Measurements from ENCODE around the gene RXFP4. TPM values are rescaled to one million over a fixed set of nuclear protein-coding genes. Genes with fewer than 3 reads are reported as not detected.
A peak's percentile ranks its signal among the peaks of the same experiment; 100 is the strongest.

The RXFP4 gene
- total and polyA plus RNA-seq, 2 of the 13 experiments (the other 11 are each of a cell fraction or from before 2014, with no cell fraction given), result 0.38 to 1.4 TPM

DNA sequence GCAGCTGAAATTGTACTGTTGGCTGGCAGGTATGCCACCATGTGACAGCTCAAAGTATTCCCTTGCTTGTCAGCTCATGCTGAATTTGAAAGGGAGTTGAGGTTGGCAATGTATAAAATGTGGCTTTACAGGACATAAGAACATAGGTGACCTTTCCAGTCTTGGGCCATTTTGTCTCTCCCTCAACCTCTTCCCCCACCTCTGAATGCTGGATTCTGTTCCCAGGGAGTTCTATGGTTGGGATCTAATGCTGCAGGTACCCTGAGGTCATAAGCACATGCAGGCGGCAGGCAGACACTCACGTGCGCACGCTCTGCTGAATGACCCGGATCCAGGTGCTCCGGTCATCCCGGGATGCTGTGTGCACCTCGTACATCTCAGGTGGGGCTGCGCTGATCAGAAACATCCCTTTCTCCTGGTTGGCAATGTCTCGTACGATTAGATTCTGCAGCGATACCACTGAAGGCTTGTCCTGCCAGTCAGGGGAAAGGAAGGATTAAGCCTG lies 16.0 kb downstream of the RXFP4 start:
- POLR2A ChIA-PET, result interaction anchor here (1.2 to 5.6 kb wide), 3 partner anchors 11 to 21 kb away, joined by 3 to 28 read pairs (median 12); partner anchors contain the start of gene ARHGEF2
- Histone ChIP-seq H3K4me2 (ENCODE audit: low read depth, low read length) (no peak overlapping the region), H3K79me2 (ENCODE audit: insufficient read depth, low read length) (no peaks in the 10 kb centered on the region), H3K36me3 (replicated peaks in 1 of 2; ENCODE audit: control insufficient read depth in 1 of 2, insufficient read depth in 2 of 2, low read length in 2 of 2) (peaks cover 28 to 69% of the 10 kb centered on the region in 2 experiments), H2AFZ (ENCODE audit: low read length) (no peak overlapping the region), H3K9ac (ENCODE audit: insufficient read depth, low read depth, low read length) (no peak overlapping the region), H3K4me1 (ENCODE audit: insufficient read depth, low read length) (no peaks in the 10 kb centered on the region), H3K27ac (ENCODE audit: extremely low read length, insufficient read depth, low read length) (no peak overlapping the region), H3K4me3 (replicated peaks in 1 of 3; ENCODE audit: insufficient read depth in 1 of 3, low read depth in 2 of 3, low read length in 3 of 3) (no peak overlapping the region), H4K20me1 (ENCODE audit: insufficient read depth, low read length) (no peaks in the 10 kb centered on the region), H3K9me3 (ENCODE audit: low read length) (no peaks in the 10 kb centered on the region), H3K27me3 (ENCODE audit: control insufficient read depth in 1 of 2, insufficient read depth in 2 of 2, low read length in 2 of 2) (no peaks in the 10 kb centered on the region)
- ATAC-seq, result no peak
- intact Hi-C loops (cut with micrococcal nuclease; ENCODE audit: unreplicated experiment) (no loop called here), in situ Hi-C loops (cut with HindIII; ENCODE audit: extremely low pct_ligation_motif_present, low pct_unique_long_range_greater_than_20kb) (no loop called here)
- 100% methylated on average over 7 of the region's 12 CpGs for WGBS (ENCODE audit: low lambda C conversion rate)
- no peak for DNase-seq (ENCODE audit: low spot score)
- TSS peak; percentile 44 for BruUV-seq (replicated peaks)
- TF ChIP-seq RARA (CRISPR knock-in tag; IDR thresholded peaks at IDR 0.05), result no peak
- no peak for TF ChIP-seq ZBTB8A (CRISPR knock-in tag; IDR thresholded peaks at IDR 0.05; ENCODE audit: borderline replicate concordance, low read depth)
- no peak for TF ChIP-seq ZNF530 (CRISPR knock-in tag; IDR thresholded peaks at IDR 0.05; ENCODE audit: low read depth)
- no peak for TF ChIP-seq TCF12 (IDR thresholded peaks at IDR 0.05)
- TF ChIP-seq TCF12 (CRISPR knock-in tag; IDR thresholded peaks at IDR 0.05), result no peak
- no peak for TF ChIP-seq HMG20A (CRISPR knock-in tag; IDR thresholded peaks at IDR 0.05; ENCODE audit: borderline replicate concordance)
- no peak for TF ChIP-seq DMAP1 (CRISPR knock-in tag; IDR thresholded peaks at IDR 0.05)
- TF ChIP-seq ZNF180 (CRISPR knock-in tag; IDR thresholded peaks at IDR 0.05; ENCODE audit: borderline replicate concordance, low read depth), result no peak
- TF ChIP-seq, protein P1, sequence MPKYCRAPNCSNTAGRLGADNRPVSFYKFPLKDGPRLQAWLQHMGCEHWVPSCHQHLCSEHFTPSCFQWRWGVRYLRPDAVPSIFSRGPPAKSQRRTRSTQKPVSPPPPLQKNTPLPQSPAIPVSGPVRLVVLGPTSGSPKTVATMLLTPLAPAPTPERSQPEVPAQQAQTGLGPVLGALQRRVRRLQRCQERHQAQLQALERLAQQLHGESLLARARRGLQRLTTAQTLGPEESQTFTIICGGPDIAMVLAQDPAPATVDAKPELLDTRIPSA (CRISPR knock-in tag; IDR thresholded peaks at IDR 0.05; ENCODE audit: borderline replicate concordance), result no peak
- no peak for TF ChIP-seq ZNF30 (CRISPR knock-in tag; IDR thresholded peaks at IDR 0.05)
- TF ChIP-seq NRL (CRISPR knock-in tag; IDR thresholded peaks at IDR 0.05; ENCODE audit: borderline replicate concordance), result no peak
- TF ChIP-seq REL (CRISPR knock-in tag; conservative IDR thresholded peaks at IDR 0.05), result no peak
- TF ChIP-seq, protein P2, sequence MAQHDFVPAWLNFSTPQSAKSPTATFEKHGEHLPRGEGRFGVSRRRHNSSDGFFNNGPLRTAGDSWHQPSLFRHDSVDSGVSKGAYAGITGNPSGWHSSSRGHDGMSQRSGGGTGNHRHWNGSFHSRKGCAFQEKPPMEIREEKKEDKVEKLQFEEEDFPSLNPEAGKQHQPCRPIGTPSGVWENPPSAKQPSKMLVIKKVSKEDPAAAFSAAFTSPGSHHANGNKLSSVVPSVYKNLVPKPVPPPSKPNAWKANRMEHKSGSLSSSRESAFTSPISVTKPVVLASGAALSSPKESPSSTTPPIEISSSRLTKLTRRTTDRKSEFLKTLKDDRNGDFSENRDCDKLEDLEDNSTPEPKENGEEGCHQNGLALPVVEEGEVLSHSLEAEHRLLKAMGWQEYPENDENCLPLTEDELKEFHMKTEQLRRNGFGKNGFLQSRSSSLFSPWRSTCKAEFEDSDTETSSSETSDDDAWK (CRISPR knock-in tag; IDR thresholded peaks at IDR 0.05), result no peak
- TF ChIP-seq, protein P3, sequence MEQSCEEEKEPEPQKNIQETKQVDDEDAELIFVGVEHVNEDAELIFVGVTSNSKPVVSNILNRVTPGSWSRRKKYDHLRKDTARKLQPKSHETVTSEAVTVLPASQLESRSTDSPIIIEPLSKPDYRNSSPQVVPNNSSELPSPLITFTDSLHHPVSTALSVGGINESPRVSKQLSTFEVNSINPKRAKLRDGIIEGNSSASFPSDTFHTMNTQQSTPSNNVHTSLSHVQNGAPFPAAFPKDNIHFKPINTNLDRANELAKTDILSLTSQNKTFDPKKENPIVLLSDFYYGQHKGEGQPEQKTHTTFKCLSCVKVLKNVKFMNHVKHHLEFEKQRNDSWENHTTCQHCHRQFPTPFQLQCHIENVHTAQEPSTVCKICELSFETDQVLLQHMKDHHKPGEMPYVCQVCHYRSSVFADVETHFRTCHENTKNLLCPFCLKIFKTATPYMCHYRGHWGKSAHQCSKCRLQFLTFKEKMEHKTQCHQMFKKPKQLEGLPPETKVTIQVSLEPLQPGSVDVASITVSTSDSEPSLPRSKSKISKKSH (CRISPR knock-in tag; IDR thresholded peaks at IDR 0.05; ENCODE audit: borderline replicate concordance), result no peak
- no peak for TF ChIP-seq SMARCE1 (IDR thresholded peaks at IDR 0.05; ENCODE audit: borderline replicate concordance)
- TF ChIP-seq PRPF4 (IDR thresholded peaks at IDR 0.05; ENCODE audit: low read depth, low read length, poor library complexity, severe bottlenecking), result no peak
- TF ChIP-seq POLR2AphosphoS2 (IDR thresholded peaks at IDR 0.05; ENCODE audit: low read depth, low read length), result no peak
- no peak for TF ChIP-seq SALL1 (CRISPR knock-in tag; IDR thresholded peaks at IDR 0.05)
- CTCF ChIA-PET (ENCODE audit: low intra/inter-chr PET ratio, low total read pairs), result no interaction called here
- no peak for FAIRE-seq

Measured in HepG2 (cell line).